HepG2 (cell line): Measurements from ENCODE around the gene PPP1R14D. TPM values are rescaled to one million over a fixed set of nuclear protein-coding genes. Genes with fewer than 3 reads are reported as not detected.
A peak's percentile ranks its signal among the peaks of the same experiment; 100 is the strongest.

Experiments
- ATAC-seq: fragments of 200-7000 bp; cut with Tn5 transposase; 3 replicates; pipeline ENCODE4 v1.9.1; 2020; ENCODE audit warnings: mild to moderate bottlenecking, moderate library complexity
- BruUV-seq: library from RNA; stranded (reverse); fragments of 400-500 nt; replicated peaks from 2 replicates; lab custom pipeline; 2021; lab: Mats Ljungman, UMichigan
- CTCF ChIA-PET: fragments of 300-600 bp; formaldehyde crosslinking; extraction: SDS; loops from one replicate; lab custom pipeline; 2021; ENCODE audit warnings: low total read pairs, inconsistent platforms, low intra/inter-chr PET ratio; lab: Yijun Ruan, JAX
- POLR2A ChIA-PET: fragments of 350-600 bp; sonication (Branson Sonifier 250); formaldehyde crosslinking; loops from one replicate; lab custom pipeline; 2020; ENCODE audit warnings: antibody characterized with exemption, inconsistent platforms; lab: Yijun Ruan, JAX
- DNase-seq: peaks from one replicate; pipeline ENCODE4 v3.0.0-alpha.2; 2015; ENCODE audit warnings: low spot score
- FAIRE-seq: peaks from 3 replicates; lab custom pipeline; 2011; peaks lifted over from hg19 to GRCh38; lab: Jason Lieb, UNC
- H2AFZ ChIP-seq: one replicate; pipeline ENCODE4 v1.6.1; 2011; ENCODE audit warnings: low read length, inconsistent platforms
- H3K27ac ChIP-seq: fragments of 300-600 bp; 3 replicates; pipeline ENCODE4 v1.8.0; 2011; ENCODE audit warnings: mixed run types, mild to moderate bottlenecking, mixed read lengths, low read length, inconsistent platforms; ENCODE audit not compliant: insufficient read depth; ENCODE audit errors: extremely low read length
- H3K27me3 ChIP-seq, 2 experiments: fragments of 200-600 bp in 1 of 2; 2 replicates in 1 of 2; 3 replicates in 1 of 2; pipeline versions ENCODE4 v1.6.0 to v1.8.0; 2011; ENCODE audit warnings: low read length in 2 of 2, mild to moderate bottlenecking in 2 of 2, moderate library complexity in 2 of 2, inconsistent platforms in 1 of 2; ENCODE audit not compliant: insufficient read depth in 2 of 2, control insufficient read depth in 1 of 2
- H3K36me3 ChIP-seq, 2 experiments: fragments of 200-600 bp in 1 of 2; replicated peaks in 1 of 2; 2 replicates in 1 of 2; 3 replicates in 1 of 2; pipeline versions ENCODE4 v1.5.1 to v1.8.0; 2011; ENCODE audit warnings: low read length in 2 of 2, inconsistent platforms in 1 of 2; ENCODE audit not compliant: insufficient read depth in 2 of 2, control insufficient read depth in 1 of 2
- H3K4me1 ChIP-seq: 2 replicates; pipeline ENCODE4 v1.5.1; 2012; ENCODE audit warnings: low read length, inconsistent platforms; ENCODE audit not compliant: insufficient read depth
- H3K4me2 ChIP-seq: 2 replicates; pipeline ENCODE4 v1.6.0; 2011; ENCODE audit warnings: low read depth, low read length, inconsistent platforms
- H3K4me3 ChIP-seq, 3 experiments: fragments of 200-600 bp in 1 of 3; sonication (generic), shearing (Covaris generic) in 1 of 3; replicated peaks in 1 of 3; 2 replicates each; pipeline ENCODE4 v1.5.1; 2011 to 2016; ENCODE audit warnings: low read length in 3 of 3, inconsistent platforms in 2 of 3, low read depth in 2 of 3, mild to moderate bottlenecking in 2 of 3, control low read depth in 1 of 3, mixed read lengths in 1 of 3; ENCODE audit not compliant: insufficient read depth in 1 of 3
- H3K79me2 ChIP-seq: one replicate; pipeline ENCODE4 v1.6.1; 2011; ENCODE audit warnings: low read length, inconsistent platforms; ENCODE audit not compliant: insufficient read depth
- H3K9ac ChIP-seq: 2 replicates; pipeline ENCODE4 v1.6.0; 2011; ENCODE audit warnings: mild to moderate bottlenecking, low read depth, low read length, inconsistent platforms; ENCODE audit not compliant: insufficient read depth
- H3K9me3 ChIP-seq: 2 replicates; pipeline ENCODE4 v1.5.1; 2012; ENCODE audit warnings: mild to moderate bottlenecking, low read length
- H4K20me1 ChIP-seq: 2 replicates; pipeline ENCODE4 v1.6.0; 2011; ENCODE audit warnings: inconsistent platforms, mild to moderate bottlenecking, low read length, moderate library complexity; ENCODE audit not compliant: insufficient read depth
- MXD3 ChIP-seq: IDR thresholded peaks from 2 replicates; pipeline ENCODE4 v1.6.1; 2016; ENCODE audit warnings: mild to moderate bottlenecking, missing biosample characterization, missing genetic modification reagents
- ZBTB44 ChIP-seq: sonication (generic); formaldehyde crosslinking; IDR thresholded peaks from 2 replicates; pipeline ENCODE4 v1.4.0; 2020; ENCODE audit warnings: missing genetic modification reagents
- ZSCAN31 ChIP-seq: sonication (generic); formaldehyde crosslinking; IDR thresholded peaks from 2 replicates; pipeline ENCODE4 v1.5.0; 2020; ENCODE audit warnings: low read depth, mild to moderate bottlenecking, missing genetic modification reagents
- WGBS: methylation state at CpG from one replicate; pipeline ENCODE4 v1.1.6; 2017; ENCODE audit warnings: low lambda C conversion rate; 5-methylcytosine and 5-hydroxymethylcytosine counted together
- in situ Hi-C: cut with HindIII; loops from 2 replicates; pipeline ENCODE4 v1.10.0; 2017; ENCODE audit warnings: low pct_unique_long_range_greater_than_20kb; ENCODE audit not compliant: extremely low pct_ligation_motif_present
- intact Hi-C: fragments of 100-400 bp; cut with micrococcal nuclease; formaldehyde crosslinking; loops from one replicate; pipeline ENCODE4 v1.10.0; 2022; ENCODE audit not compliant: unreplicated experiment
- polyA plus RNA-seq, 8 experiments: library from polyadenylated mRNA; depleted of rRNA in 3 of 8; stranded (reverse) in 7 of 8; unstranded in 1 of 8; fragments of >200 nt; fragmentation: Illumina TruSeq in 4 of 8; extraction: Trizol in 4 of 8; gene quantifications; 2 replicates each; pipeline versions ENCODE4 v1.2.1 to v1.2.3, GENCODE V29; 2011 to 2016; ENCODE audit warnings: low read depth in 4 of 8, missing spikeins in 1 of 8, mixed read lengths in 1 of 8; ENCODE audit not compliant: insufficient read depth in 1 of 8
- total RNA-seq, 5 experiments: library from RNA; depleted of rRNA; stranded (reverse); fragments of >200 nt; fragmentation: Illumina TruSeq; extraction: Trizol; gene quantifications; 2 replicates each; pipeline ENCODE4 v1.2.3, GENCODE V29; 2016; ENCODE audit warnings: low read depth in 1 of 5

PPP1R14D gene
- total and polyA plus RNA-seq, 2 of the 13 experiments (the other 11 are each of a cell fraction or from before 2014, with no cell fraction given) = 0.53 to 0.55 TPM

- no peak for TF ChIP-seq MXD3 (CRISPR knock-in tag)
Measured at GRCh38 chr15:40826423-40827075, 2.0 kb downstream of the PPP1R14D start (continued).

- 3% methylated on average over 5 of the region's 5 CpGs for WGBS
- DNase-seq = peak; percentile 44
- Histone ChIP-seq H3K9me3 (no peaks in the 10 kb centered on the region), H2AFZ (no peak overlapping the region), H3K79me2 (no peaks in the 10 kb centered on the region), H3K4me3 (0 out of 6 replicates have a peak overlapping the region, but pooled peaks of 1 of the 3 experiments have one; percentile 15), H3K27me3 (no peaks in the 10 kb centered on the region), H4K20me1 (no peaks in the 10 kb centered on the region), H3K4me1 (peaks cover 66% of the 10 kb centered on the region)
- intact Hi-C loops = no loop called here
- BruUV-seq = no TSS peak
- in situ Hi-C loops = no loop called here
- POLR2A ChIA-PET = no interaction called here
- TF ChIP-seq ZSCAN31 (CRISPR knock-in tag) (0 out of 2 replicates have a peak, but pooled peaks have one; percentile 30), ZBTB44 (no peak)
- TF ChIP-seq, all 625 proteins: peak for 1
- Histone ChIP-seq H3K4me2 (peak overlapping the region; percentile 53), H3K27ac (no peak overlapping the region), H3K36me3 (no peaks in the 10 kb centered on the region), H3K9ac (no peak overlapping the region)
- ATAC-seq = peak; percentile 8; the same call in 2 of the 3 replicates
- CTCF ChIA-PET = no interaction called here
- peak; percentile 40 for FAIRE-seq
Measured at GRCh38 chr15:40825661-40826422, 2.7 kb downstream of the PPP1R14D start.
